ENCODE measurements around the gene BTD. TPM values are rescaled to one million over a fixed set of nuclear protein-coding genes. Genes with fewer than 3 reads are reported as not detected.

BTD gene
- total and polyA plus RNA-seq, 2 donors (not counting 3 experiments of a cell fraction or from before 2014, with no cell fraction given), result 20.3 to 32.2 TPM

DNA sequence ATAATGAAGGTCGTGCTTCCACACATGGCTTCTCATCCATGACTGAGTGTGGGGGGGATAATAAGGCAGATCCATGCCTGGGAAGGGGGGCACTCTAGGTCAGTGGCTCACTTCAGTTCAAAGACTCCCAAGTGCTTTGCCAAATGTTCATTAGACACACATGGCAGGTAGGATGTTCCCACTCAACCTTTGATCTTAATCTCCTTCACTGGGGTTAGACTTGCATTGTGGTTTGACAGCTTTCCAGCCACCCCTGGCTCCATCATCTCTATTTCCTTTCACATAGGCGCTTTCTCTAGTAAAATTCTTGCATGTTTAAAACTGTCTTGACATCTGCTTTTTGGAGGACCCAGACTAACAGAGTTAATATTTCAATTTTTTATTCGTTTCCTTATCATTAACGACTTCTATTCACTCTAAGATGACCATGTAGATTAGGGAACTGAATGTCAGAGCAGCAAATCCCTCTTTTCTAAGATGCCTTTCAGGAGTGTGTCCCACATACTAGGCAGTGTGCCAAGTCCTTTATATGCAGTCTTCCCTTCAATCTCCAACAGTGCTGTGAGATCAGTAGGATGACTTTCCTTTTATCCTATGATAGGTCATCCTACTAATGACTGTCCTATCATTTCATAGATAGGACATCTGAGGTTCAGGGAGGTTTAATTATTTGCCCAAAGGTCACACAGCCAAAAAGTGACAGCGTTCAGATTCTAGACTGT lies 57.9 kb downstream of the BTD start:
- no peaks in the 10 kb centered on the region for H4K20me1 ChIP-seq (replicated peaks; ENCODE audit: control insufficient read depth, extremely low read depth, insufficient read depth, low read length)
- TF ChIP-seq FOS (IDR thresholded peaks at IDR 0.05; ENCODE audit: borderline replicate concordance, insufficient read depth, low read length), result no peak
- TF ChIP-seq MYC (IDR thresholded peaks at IDR 0.05; ENCODE audit: low read depth, low read length), result no peak
- no peak for TF ChIP-seq JUN (IDR thresholded peaks at IDR 0.05; ENCODE audit: borderline replicate concordance, insufficient read depth, insufficient read length, low read depth)
- no peak for TF ChIP-seq EZH2 (IDR thresholded peaks at IDR 0.05; ENCODE audit: borderline replicate concordance, low read depth, low read length, severe bottlenecking)
- no peak for TF ChIP-seq GATA2 (IDR thresholded peaks at IDR 0.05; ENCODE audit: insufficient read depth, insufficient read length, low read depth, low read length)
- TF ChIP-seq, protein P1, sequence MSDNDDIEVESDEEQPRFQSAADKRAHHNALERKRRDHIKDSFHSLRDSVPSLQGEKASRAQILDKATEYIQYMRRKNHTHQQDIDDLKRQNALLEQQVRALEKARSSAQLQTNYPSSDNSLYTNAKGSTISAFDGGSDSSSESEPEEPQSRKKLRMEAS (IDR thresholded peaks at IDR 0.05; ENCODE audit: insufficient read depth, insufficient read length), result no peak
- TF ChIP-seq, protein P2, sequence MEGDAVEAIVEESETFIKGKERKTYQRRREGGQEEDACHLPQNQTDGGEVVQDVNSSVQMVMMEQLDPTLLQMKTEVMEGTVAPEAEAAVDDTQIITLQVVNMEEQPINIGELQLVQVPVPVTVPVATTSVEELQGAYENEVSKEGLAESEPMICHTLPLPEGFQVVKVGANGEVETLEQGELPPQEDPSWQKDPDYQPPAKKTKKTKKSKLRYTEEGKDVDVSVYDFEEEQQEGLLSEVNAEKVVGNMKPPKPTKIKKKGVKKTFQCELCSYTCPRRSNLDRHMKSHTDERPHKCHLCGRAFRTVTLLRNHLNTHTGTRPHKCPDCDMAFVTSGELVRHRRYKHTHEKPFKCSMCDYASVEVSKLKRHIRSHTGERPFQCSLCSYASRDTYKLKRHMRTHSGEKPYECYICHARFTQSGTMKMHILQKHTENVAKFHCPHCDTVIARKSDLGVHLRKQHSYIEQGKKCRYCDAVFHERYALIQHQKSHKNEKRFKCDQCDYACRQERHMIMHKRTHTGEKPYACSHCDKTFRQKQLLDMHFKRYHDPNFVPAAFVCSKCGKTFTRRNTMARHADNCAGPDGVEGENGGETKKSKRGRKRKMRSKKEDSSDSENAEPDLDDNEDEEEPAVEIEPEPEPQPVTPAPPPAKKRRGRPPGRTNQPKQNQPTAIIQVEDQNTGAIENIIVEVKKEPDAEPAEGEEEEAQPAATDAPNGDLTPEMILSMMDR (IDR thresholded peaks at IDR 0.05; ENCODE audit: extremely low read depth in 1 of 2, insufficient read depth in 1 of 2, low read depth in 1 of 2, low read length in 2 of 2), result no peak
- TF ChIP-seq POLR2AphosphoS5 (IDR thresholded peaks at IDR 0.05; ENCODE audit: insufficient read depth, low read depth, low read length), result no peak
- TF ChIP-seq POLR2A (IDR thresholded peaks at IDR 0.05; ENCODE audit: low read depth, low read length), result no peak
- no peaks in the 10 kb centered on the region for H3K79me2 ChIP-seq (ENCODE audit: control insufficient read depth, insufficient read depth, low read length)
- H3K9ac ChIP-seq (replicated peaks; ENCODE audit: extremely low read depth, insufficient read depth, low read length), result no peak overlapping the region
- FAIRE-seq, result no peak
- dilution Hi-C loops (cut with MboI; ENCODE audit: extremely low pct_ligation_motif_present, low sequenced_read_pairs), result no loop called here
- H3K4me2 ChIP-seq (ENCODE audit: insufficient read depth, low read length), result no peak overlapping the region
- H3K4me1 ChIP-seq (ENCODE audit: control insufficient read depth, extremely low read depth, insufficient read depth, low read length), result no peaks in the 10 kb centered on the region
- H3K36me3 ChIP-seq (ENCODE audit: control insufficient read depth in 2 of 2, extremely low read depth in 1 of 2, insufficient read depth in 2 of 2, low read length in 2 of 2), result no peaks in the 10 kb centered on the region
- no peak for DNase-seq (ENCODE audit: low read depth, low spot score)
- CTCF ChIA-PET, result no interaction called here
- no peak overlapping the region for H2AFZ ChIP-seq (ENCODE audit: low read depth, low read length)
- no TSS peak for BruUV-seq (replicated peaks)
- H3K27me3 ChIP-seq (ENCODE audit: control insufficient read depth in 2 of 2, insufficient read depth in 2 of 2, low read length in 2 of 2), result no peaks in the 10 kb centered on the region
- no peaks in the 10 kb centered on the region for H3K9me3 ChIP-seq (replicated peaks; ENCODE audit: control insufficient read depth, insufficient read depth, low read length)
- no peak overlapping the region for H3K4me3 ChIP-seq (replicated peaks in 1 of 3; ENCODE audit: insufficient read depth in 1 of 3, low read depth in 1 of 3, low read length in 3 of 3)
- POLR2A ChIA-PET, result no interaction called here
- intact Hi-C loops (cut with micrococcal nuclease), result no loop called here
- H3K27ac ChIP-seq (ENCODE audit: insufficient read depth, low read depth, low read length), result no peak overlapping the region
- no peaks in the 10 kb centered on the region for H3K9me1 ChIP-seq (replicated peaks; ENCODE audit: control insufficient read depth, extremely low read depth, insufficient read depth, low read length)

Data from endothelial cell of umbilical vein (primary cell).